DND-41 (cell line): ENCODE measurements around the gene RETSAT.

ENCODE experiments used
- ATAC-seq: fragments of 200-7000 bp; cut with Tn5 transposase; 3 replicates; pipeline ENCODE4 v1.9.1; 2021; ENCODE audit warnings: low read depth; ENCODE audit not compliant: insufficient read depth
- DNase-seq: peaks from one replicate; pipeline ENCODE4 v3.0.0-alpha.2; 2020
- H2AFZ ChIP-seq: 2 replicates; pipeline ENCODE4 v1.6.0; 2012; ENCODE audit warnings: low read depth, low read length
- H3K27ac ChIP-seq: 2 replicates; pipeline ENCODE4 v1.5.1; 2012; ENCODE audit warnings: low read length, inconsistent platforms
- H3K27me3 ChIP-seq: fragments of 200-600 bp; sonication (generic); 2 replicates; pipeline ENCODE4 v1.6.0; 2012; ENCODE audit warnings: low read length, mild to moderate bottlenecking, inconsistent platforms; ENCODE audit not compliant: insufficient read depth, poor library complexity
- H3K36me3 ChIP-seq: 2 replicates; pipeline ENCODE4 v1.5.1; 2012; ENCODE audit warnings: low read length, inconsistent platforms; ENCODE audit not compliant: insufficient read depth
- H3K4me1 ChIP-seq: 2 replicates; pipeline ENCODE4 v1.5.1; 2012; ENCODE audit warnings: mild to moderate bottlenecking, low read length; ENCODE audit not compliant: insufficient read depth
- H3K4me2 ChIP-seq: 2 replicates; pipeline ENCODE4 v1.6.0; 2012; ENCODE audit warnings: mild to moderate bottlenecking, moderate library complexity, low read length, inconsistent platforms; ENCODE audit not compliant: insufficient read depth
- H3K4me3 ChIP-seq, 2 experiments: fragments of 200-600 bp in 1 of 2; shearing (Covaris generic) in 1 of 2; 2 replicates each; pipeline ENCODE4 v1.5.1; 2012 to 2016; ENCODE audit warnings: inconsistent platforms in 2 of 2, low read length in 2 of 2, mild to moderate bottlenecking in 2 of 2, low read depth in 1 of 2, moderate library complexity in 1 of 2
- H3K79me2 ChIP-seq: 2 replicates; pipeline ENCODE4 v1.6.0; 2012; ENCODE audit warnings: low read length, inconsistent platforms; ENCODE audit not compliant: insufficient read depth
- H3K9ac ChIP-seq: 2 replicates; pipeline ENCODE4 v1.6.0; 2012; ENCODE audit warnings: low read depth, mild to moderate bottlenecking, inconsistent platforms, low read length, moderate library complexity
- H3K9me3 ChIP-seq: 2 replicates; pipeline ENCODE4 v1.5.1; 2012; ENCODE audit warnings: low read length, moderate library complexity, mild to moderate bottlenecking, inconsistent platforms; ENCODE audit not compliant: insufficient read depth, severe bottlenecking
- H4K20me1 ChIP-seq: 2 replicates; pipeline ENCODE4 v1.6.0; 2012; ENCODE audit warnings: low read length; ENCODE audit not compliant: insufficient read depth
- CTCF ChIP-seq: IDR thresholded peaks from 2 replicates; pipeline ENCODE4 v1.5.1; 2012; ENCODE audit warnings: borderline replicate concordance, low read length, moderate library complexity, mild to moderate bottlenecking; ENCODE audit not compliant: poor library complexity, severe bottlenecking; ENCODE audit errors: extremely low read depth
- EZH2 ChIP-seq: IDR thresholded peaks from 3 replicates; pipeline ENCODE4 v1.6.1; 2012; ENCODE audit warnings: borderline replicate concordance, low read depth, mild to moderate bottlenecking, moderate library complexity, low read length, inconsistent platforms; ENCODE audit not compliant: severe bottlenecking

The RETSAT gene

GRCh38 chr2:85329181-85329651, 25.1 kb downstream of the RETSAT start:
- TF ChIP-seq EZH2 = no peak
- TF ChIP-seq CTCF = no peak
- peaks cover 31% of the 10 kb centered on the region for H4K20me1 ChIP-seq
- H3K9ac ChIP-seq = peak overlapping the region; percentile 73
- peaks cover 42% of the 10 kb centered on the region for H3K79me2 ChIP-seq
- no peaks in the 10 kb centered on the region for H3K27me3 ChIP-seq
- no peak overlapping the region for H3K27ac ChIP-seq
- DNase-seq = no peak
- peak overlapping the region in 1 of 2 experiments; percentile 79; a peak in 2 of 4 replicates for H3K4me3 ChIP-seq
- peak overlapping the region; percentile 97; the same call in 1 of the 2 replicates for H3K4me2 ChIP-seq
- no peak overlapping the region for H2AFZ ChIP-seq
- H3K9me3 ChIP-seq = no peaks in the 10 kb centered on the region
- H3K4me1 ChIP-seq = peaks cover 34% of the 10 kb centered on the region
- peaks cover 33% of the 10 kb centered on the region for H3K36me3 ChIP-seq
- no peak for ATAC-seq

- peak; percentile 95 for DNase-seq
- Histone ChIP-seq H2AFZ (peak within 1 kb of the TSS; percentile 85), H3K9ac (peak within 1 kb of the TSS; percentile 73), H3K4me3 (peak within 1 kb of the TSS; percentile 63 to 79), H3K4me2 (peak within 1 kb of the TSS; percentile 97), H3K36me3 (peaks cover 45% of the 10 kb centered on the region), H3K27ac (peak within 1 kb of the TSS; percentile 97), H3K9me3 (no peaks in the 10 kb centered on the region), H3K27me3 (no peaks in the 10 kb centered on the region), H3K4me1 (peaks cover 46% of the 10 kb centered on the region), H4K20me1 (peaks cover 41% of the 10 kb centered on the region), H3K79me2 (peaks cover 53% of the 10 kb centered on the region)
- peak; percentile 89 for ATAC-seq
- TF ChIP-seq EZH2 = no peak
- peak; percentile 25 for TF ChIP-seq CTCF
These were observed 26.3 kb downstream of the RETSAT start, which contains the start of gene TGOLN2 for GRCh38 chr2:85327822-85328617. Gene TGOLN2 (minus strand): TSS chr2:85327989. CDS start chr2:85327962, 27 bp downstream.

DNA sequence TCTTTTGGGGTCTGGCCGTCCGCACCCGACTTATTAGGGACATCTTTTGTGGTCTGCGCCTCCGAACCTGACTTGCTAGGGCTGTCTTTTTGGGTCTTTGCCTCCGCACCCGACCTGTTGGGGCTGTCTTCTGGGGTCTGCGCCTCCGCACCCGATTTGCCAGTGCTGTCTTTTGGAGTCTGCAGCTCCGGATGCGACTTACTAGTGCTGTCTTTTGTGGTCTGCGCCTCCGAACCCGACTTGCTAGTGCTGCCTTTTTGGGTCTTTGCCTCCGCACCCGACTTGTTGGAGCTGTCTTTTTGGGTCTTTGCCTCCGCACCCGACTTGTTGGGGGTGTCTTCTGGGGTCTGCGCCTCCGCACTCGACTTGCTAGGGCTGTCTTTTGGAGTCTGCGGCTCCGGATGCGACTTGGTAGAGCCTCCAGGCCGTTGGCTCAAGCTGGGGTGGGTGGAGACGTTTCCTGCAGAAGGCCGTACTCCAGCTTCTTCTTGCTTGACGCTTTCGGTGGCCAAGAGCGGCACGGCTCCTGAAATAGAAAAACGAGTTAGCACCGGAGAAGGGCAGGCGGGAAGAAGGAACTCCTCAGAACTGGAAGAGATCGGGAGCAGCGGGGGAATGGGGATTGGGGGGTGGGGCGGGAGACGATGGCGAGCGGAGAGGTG, 27.0 kb downstream of the RETSAT start:
- H3K27ac ChIP-seq = peak overlapping the region; percentile 97
- H3K4me2 ChIP-seq = peak overlapping the region; percentile 97
- no peaks in the 10 kb centered on the region for H3K27me3 ChIP-seq
- peaks cover 52% of the 10 kb centered on the region for H3K36me3 ChIP-seq
- H3K4me1 ChIP-seq = peaks cover 54% of the 10 kb centered on the region
- peak overlapping the region; percentile 63 to 79 for H3K4me3 ChIP-seq
- no peaks in the 10 kb centered on the region for H3K9me3 ChIP-seq
- DNase-seq (peak; percentile 76), ATAC-seq (peak; percentile 62)
- H4K20me1 ChIP-seq = peaks cover 48% of the 10 kb centered on the region
- no peak for TF ChIP-seq EZH2
- no peak for TF ChIP-seq CTCF
- H3K79me2 ChIP-seq = peaks cover 61% of the 10 kb centered on the region
- H2AFZ ChIP-seq = peak overlapping the region; percentile 50
- peak overlapping the region; percentile 73 for H3K9ac ChIP-seq
